HG03039 (cell line): ENCODE measurements around the gene PIM1.
"Not testable (repeated sequence)": the region's sequence is repeated elsewhere in the genome, so short reads cannot be mapped to it uniquely, and the experiment has no call there.

Experiments
- ATAC-seq: cut with Tn5 transposase; IDR thresholded peaks from one replicate; pipeline ENCODE4 v1.9.1; 2021; ENCODE audit warnings: mild to moderate bottlenecking, moderate library complexity; ENCODE audit not compliant: unreplicated experiment

The PIM1 gene

DNA sequence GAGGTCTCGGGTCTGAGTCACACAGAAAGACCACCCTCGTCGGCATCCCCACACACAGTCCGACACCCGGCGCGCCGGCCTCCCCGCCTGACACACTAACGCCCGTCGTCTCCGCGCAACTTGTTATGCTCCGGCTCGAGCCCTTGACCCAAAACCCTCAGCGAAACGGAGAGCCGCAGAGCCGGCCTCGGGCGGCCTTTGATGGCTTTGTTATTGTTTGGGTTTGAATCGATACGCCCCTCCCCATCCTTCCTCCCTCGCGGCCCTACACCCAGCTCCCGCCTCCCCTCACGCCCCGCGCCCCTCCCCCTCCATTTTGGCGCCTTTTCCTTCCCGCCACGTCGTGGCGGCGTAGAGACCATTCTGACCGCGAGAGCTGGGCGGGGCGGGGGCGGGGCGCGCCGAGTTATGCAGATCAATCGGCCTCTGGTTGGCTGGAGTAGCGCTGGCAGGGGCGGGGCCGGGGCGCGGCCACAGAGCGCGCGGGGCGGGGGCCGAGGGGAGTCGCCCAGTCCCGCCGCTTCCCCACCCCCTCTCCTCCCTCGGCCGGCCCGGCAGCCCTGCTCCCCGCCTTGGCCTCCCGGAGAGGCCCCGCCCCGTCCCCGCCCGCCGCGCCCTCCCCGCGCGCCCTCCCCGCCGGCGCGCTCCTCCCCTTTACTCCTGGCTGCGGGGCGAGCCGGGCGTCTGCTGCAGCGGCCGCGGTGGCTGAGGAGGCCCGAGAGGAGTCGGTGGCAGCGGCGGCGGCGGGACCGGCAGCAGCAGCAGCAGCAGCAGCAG lies at the start of gene PIM1:
TSS of gene PIM1 (plus strand) at position 657 of the 777 bp plus-strand sequence. CDS start 424 bp downstream, outside the sequence.
- peak; percentile 69 for ATAC-seq

DNA sequence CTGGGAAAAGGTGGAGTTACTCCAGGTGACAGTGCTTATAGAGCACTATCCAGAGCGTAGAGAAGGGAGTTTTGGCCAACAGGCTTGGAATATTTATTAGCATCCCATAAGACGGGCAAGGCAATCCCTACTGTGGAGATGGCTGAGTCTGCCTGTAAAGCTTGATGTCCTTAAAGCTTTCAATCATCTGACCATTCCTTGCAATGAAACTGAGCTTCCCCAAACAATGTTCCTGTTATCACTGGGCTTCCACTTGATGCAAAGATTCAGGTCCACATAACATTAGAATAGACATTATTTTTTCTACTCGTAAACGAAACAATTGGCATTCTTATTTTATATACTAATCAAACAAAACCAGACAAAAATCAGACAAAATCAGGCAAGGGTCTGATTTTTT lies 48.4 kb upstream of the PIM1 start:
- ATAC-seq: no peak

DNA sequence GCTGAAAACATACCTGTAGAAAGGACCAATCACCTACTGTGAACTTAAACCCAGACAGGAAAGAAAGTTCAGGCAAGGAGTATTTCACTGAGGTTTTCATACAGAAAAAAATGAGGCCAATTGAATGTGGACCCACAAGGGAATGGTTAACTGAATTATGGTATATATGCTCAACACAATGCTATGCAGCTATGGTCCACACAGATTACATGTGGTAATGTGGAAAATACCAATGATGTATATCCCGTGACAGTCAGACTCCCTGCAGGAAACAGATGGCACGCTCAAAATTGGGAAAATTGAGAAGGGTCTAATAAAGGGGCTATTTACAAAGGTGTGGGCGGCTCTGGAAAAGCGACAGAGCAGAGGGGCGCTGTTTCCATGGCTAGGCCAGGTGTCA lies 47.1 kb upstream of the PIM1 start:
- no peak for ATAC-seq

DNA sequence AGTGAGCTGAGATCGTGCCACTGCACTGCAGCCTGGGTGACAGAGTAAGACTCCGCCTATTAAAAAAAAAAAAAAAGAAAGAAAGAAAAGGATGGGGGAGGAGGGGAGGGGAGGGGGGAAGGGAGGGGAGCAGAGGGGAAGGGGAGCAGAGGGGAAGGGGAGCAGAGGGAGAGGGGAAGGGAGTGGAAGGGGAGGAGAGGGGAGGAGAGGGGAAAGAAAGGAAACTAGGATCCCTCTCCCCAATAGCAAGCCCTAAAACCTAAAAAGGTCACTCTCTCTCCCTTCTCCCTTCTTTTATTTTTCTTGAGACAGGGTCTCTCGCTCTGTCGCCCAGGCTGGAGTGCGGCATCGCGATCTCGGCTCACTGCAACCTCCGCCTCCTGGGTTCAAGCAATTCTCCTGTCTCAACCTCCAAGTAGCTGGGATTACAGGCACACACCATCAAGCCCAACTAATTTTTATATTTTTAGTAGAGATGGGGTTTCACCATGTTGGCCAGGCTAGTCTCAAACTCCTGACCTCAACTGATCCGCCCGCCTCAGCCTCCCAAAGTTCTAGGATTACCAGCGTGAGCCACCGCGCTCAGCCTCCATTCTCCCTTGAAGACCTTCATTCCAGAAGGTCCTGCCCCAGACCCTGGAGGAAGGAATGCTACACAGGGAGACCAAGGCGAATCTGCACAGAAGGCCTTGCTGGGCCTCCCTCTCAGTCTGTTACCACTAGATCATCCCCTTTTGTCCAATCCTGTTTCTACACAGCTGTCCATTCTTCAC lies 45.8 kb upstream of the PIM1 start:
- ATAC-seq: no peak

DNA sequence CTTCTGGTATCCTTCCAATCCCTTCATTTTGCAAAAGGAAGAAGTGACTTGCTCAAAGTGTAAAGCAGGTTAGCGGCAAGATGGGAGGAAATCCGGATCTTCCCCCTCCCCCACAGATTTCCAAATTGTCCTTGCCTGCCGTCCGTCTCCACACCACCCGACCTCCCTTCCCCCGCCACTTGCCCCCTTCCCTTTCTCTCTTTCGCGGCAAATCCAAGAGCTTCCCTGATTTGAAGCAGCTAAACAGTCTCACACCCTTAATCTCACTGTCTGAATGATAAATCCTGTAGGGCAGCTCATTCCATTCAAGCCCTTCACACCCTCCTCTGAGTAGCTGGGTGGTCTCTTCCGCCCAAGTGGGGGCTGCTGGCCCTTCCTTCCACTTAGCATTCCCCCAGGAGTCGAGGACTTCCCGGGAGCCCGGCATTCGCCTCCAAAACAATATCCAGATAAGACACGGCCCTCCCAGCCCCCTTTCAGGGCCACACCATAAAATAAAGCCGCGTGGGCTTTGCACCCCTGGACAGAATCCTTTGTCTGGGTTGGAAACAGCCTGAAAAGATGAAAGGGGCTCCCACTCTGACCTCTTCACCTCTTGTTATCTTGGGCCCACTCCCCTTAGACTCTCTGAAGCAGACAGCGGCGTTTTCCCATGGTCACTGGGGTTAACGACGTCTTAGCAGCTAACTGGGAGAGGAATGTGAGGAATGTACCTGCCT lies 44.0 kb upstream of the PIM1 start:
- ATAC-seq: no peak

DNA sequence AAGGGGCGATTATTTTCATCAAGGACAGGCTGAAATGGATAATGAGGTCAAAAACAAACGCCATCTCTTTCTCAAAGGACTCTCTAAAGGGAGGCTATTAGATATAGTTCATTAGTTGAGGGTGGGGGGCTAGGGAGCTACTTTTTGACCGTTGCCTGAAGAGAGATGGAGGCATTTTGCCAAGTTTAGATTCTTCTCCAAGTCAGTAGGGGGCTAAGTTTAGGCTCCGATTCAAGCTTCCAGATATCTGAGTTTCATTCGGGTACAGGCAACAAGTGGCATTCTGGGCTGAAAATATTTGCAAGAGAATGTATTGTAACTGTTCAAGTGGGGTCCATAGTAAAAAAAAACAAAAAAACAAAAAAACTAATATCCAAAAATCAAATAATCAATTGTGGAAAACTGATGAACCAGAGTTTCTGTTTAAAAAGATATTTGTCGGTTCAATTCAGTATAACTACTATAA lies 43.4 kb upstream of the PIM1 start:
- ATAC-seq: no peak

DNA sequence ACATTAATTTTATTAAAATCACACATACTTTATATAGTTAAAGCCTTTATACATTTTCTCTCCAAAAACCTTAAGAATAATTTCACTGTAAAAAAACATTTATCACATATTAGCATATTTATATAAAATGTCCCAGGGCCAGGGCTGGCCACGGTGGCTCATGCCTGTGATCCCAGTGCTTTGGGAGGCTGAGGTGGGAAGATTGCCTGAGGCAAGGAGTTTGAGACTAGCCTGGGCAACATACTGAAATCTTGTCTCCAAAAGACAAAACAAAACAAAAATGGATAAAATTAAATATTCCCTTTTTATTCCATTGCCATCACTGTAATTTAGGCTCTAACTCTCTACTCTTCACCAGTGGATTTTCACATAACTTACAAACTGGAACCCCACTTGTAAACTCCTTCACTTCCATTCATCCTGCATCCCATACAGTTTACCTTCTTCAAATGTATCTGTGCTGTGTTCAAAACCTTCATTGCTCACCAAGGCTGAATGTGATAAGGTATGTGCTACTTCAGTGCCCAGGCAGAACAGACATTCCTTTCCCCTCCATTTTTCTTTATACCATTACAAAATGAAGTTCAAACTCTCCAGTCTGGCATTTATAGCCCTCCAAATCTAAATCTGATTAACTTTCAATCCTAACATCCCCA lies 42.9 kb upstream of the PIM1 start:
- ATAC-seq: no peak

DNA sequence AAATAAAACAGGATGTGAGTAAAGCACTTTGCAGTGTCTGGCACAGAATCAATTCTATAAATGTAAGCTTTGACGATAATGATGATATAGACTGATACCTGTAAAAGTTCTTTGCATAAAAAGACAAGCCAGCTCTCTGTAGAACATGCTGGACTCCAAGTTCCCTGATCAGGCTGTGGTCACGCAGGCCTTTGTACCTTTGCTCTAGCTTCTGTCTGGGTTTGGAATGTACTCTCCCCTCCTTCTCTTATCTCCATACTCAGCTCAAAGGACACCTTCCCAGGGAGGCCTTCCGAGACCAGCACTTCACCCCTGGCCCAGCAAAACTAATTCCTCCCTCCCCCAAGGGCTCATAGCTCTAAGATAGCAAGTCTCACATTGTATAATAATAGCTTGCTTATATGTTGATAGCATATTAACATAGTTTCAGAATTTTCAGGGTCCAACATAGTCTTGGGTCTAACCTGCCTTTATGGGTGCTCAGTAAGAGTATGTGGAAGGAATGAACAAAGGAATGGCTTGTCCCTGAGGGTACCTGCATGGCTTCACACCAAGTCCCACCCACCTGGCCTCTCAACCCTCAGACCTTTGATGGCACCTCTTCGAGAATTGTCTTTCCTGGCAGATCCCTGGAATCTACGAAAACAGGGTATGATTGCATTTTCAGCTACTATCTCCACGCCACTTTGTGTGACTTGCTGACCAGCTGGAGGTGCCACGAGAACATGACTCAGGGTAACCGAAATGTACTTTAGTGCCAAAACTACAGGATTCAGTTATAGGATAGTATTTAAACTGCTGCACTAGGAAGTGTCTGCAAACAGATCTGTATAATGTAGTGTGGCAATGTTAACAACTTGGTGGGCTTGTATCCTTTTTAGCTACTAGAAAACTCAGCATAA lies 41.7 kb upstream of the PIM1 start:
- no peak for ATAC-seq

DNA sequence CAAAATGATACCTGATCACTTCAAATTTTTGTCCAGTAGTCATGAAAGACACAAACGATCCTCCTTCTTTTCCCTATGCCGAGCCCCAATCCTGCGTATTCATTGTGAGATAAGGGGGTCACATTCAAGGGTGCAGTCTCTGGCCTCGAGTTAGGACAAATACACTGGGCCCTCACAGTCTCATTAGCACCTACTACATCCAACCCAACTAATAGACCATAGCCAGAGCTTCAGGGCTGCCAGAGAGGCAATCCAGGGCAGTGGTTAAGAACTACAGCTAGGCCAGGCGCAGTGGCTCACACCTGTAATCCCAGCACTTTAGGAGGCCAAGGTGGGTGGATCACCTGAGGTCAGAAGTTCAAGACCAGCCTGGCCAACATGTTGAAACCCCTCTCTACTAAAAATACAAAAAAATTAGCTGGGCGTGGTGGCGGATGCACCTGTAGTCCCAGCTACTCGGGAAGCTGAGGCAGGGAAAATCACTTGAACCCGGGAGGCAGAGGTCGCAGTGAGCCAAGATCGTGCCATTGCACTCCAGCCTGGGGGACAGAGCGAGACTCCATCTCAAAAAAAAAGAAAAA lies 41.0 kb upstream of the PIM1 start:
- not testable (repeated sequence) for ATAC-seq

DNA sequence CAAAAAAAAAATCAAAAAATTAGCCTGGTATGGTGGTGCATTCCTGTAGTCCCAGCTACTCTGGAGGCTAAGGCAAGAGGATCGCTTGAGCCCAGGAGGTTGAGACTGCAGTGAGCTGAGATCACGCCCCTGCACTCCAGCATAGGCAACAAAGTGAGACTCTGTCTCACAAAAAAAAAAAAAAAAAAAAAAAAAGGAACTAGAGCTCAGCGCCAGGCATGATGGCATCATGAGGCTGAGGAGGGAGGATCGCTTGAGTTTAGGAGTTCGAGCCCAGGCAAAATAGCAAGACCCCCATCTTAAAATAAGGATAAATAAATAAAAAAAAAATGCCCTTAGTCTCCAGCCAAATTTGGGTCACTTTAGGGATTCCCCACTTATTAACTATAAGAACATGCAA lies 40.4 kb upstream of the PIM1 start:
- no peak for ATAC-seq

DNA sequence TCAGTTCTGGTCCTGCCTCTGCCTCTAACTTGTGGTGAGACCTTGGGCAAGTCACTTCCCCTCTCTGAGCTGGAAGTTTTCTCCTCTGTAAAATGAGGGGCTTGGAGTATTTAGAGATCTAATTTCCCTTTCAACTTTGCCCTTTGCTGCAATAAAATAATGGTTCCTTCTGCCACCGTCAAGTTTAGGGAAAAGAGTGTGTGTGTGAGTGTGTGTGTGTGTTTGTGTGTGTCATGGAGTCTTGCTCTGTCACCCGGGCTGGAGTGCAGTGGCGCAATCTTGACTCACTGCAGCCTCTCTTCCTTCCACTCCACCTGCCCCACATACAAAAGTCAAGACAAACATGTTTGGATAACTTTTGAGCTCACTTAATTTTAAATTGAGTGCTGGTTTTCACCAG lies 39.2 kb upstream of the PIM1 start:
- no peak for ATAC-seq

DNA sequence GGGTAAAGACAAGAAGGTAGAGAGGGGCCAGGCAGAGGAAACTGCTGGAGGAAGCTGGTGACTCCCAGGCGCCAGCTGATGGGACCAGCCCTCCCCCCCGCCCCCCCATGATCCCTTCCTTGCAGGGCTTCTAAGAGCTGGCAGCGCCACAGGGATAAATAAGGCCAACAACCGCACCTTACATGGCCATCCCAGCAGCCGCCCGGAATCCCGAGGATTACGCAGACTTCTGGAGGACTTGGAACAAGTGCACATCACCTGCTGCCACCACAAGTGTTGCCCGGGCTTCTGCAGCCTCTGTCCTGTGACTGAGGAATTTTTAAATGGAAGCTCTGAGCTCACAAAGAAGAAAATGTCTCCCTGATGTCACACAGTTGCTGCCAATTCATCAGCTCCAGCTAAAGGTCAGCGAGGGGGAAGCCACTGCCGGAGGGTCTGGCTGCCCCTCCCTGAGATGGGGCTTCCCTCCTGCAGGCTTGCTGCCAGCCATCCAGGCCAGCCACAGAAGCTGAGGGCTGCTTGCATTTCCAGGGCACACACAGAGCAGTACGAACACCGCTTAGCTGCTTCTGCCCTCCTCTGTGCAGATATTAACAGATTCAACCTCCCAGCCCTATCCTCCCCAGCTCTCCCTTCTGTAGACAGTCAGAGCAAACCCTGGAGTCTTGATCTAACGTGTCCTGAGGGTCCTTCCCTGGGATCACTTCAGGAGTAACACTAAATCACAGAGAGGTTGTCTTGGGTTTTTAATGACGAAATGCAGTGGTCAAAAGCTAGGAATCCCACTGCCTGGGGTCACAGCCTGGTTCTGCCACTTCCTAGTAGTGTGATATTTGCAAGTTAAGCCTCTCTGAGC lies 38.6 kb upstream of the PIM1 start:
- no peak for ATAC-seq

DNA sequence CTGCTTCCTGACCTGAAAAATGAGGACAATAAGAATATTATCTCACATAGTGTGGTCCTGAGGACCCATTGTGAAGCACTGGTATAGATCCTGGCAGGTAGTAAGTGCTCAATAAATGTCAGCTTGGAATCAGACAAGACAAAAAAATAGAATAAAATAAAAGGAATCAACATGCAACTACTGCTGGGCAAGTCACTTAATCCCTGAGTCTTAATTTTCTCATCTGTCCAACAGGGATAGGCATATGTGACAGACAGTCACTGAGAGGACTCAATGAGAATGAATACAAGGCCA lies 38.0 kb upstream of the PIM1 start:
- no peak for ATAC-seq

DNA sequence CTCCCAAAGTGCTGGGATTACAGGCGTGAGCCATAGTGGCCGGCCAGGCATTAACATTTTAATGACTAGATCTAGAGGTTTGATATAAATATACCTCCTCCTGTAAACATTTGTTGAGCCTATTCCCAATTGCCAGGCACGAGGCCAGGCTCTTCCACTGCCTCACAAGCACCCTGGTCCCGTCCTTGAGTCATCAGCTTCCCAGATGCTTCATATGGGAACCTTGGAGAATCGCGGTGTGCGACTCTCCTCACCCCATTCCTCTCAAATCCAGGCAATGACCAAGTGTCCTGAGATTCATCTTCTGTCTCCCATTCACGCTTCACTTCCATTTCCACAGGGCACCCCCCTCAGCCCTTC lies 35.9 kb upstream of the PIM1 start:
- ATAC-seq: no peak

DNA sequence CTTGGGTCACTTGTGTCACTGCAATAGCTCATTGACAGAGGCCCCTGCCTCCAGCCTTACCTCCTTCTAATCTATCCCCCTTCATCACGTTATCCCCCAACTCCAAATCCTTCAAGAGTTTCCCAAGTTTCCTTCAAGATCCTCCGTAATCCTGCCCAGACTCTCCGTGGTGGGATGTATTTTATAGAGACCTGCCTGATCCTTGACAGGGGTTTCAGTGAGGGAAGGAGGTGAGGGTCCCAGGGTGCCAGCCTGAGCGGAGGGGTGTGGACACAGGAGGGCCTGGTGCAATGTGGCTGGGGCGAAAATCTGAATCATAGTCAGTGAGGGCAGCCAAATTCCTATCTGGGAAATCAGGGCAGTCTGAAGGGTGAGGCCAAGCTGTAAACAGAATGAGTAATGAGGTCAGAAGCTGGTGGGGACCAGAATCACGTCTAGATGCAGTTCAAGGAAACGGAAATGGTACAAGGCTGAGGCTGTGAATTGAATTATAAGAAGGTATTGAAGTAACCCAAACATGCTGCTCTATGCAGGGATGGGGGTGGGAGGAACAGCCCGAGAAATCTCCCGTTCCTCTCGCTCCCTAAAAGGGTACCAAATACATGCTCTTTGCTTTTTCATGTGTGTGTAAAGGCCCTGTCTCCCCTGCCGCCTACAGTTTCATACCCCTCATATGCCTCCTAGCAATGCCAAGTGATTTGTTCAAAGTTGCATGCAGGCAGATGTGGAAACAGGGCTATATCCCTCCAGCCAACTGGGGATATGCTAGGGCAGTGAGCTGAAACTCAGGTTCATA lies 35.4 kb upstream of the PIM1 start:
- ATAC-seq: no peak

DNA sequence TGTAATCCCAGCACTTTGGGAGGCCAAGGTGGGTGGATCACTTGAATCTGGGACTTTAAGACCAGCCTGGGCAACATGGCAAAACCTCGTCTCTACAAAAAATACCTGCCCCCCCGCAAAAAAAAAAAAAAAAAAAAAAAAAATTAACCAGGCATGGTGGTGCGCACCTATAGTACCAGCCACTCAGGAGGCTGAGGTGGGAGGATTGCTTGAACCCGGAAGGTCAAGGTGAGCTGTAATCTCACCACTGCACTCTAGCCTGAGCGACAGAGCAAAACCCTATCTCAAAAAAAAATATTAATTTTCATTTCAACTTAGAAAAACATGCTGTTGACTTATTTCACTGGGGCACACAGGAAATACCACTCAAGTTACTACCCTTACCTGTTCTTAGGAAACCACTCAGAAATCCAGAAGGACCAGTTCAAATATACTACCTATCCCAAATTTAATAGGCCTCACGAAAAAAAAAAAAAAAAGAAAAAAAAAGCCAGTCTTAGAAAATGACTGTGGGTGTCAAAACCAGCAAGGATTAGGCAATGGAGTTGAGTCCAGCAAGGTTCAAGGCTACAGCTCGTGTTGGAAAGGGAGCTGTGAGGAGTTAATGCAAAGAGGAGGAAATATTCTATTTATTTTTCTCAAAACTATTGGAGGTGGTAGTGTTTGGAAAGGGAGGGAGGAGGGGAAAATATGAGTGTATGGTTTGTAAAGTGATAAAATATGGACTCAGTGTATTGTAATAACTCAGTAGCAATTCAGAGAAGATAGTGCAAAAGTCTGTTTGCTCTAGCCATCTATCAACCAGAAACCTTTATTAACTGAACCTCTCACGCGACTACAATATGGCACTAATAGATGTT lies 33.9 kb upstream of the PIM1 start:
- ATAC-seq: no peak

DNA sequence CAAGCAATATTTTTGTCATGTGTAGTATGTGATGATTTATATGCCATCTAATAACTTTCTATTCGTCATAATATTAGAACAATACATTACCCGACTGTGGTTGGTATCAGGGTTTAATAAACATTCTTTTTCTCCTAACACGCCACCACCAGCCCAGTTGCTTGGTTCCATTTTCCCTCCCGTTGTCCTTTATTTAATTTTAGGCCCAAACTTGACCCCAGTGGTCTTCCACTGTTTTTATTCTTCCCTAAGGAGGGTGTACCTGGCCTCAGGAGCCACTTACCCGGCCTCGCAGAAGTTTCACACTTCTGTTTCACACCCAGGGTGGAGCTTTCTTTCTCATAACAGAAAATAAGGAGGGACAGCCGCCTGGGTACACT lies 33.1 kb upstream of the PIM1 start:
- no peak for ATAC-seq
